HG03575 (cell line): Measurements from ENCODE around the gene OSCP1.

Experiments
- ATAC-seq: cut with Tn5 transposase; IDR thresholded peaks from one replicate; pipeline ENCODE4 v1.9.1; 2021; ENCODE audit not compliant: unreplicated experiment, insufficient number of reproducible peaks, low FRiP score; ENCODE audit errors: extremely low read depth

OSCP1 gene

GRCh38 chr1:36417931-36418330 is 32.3 kb downstream of the OSCP1 start:
- ATAC-seq: no peak

DNA sequence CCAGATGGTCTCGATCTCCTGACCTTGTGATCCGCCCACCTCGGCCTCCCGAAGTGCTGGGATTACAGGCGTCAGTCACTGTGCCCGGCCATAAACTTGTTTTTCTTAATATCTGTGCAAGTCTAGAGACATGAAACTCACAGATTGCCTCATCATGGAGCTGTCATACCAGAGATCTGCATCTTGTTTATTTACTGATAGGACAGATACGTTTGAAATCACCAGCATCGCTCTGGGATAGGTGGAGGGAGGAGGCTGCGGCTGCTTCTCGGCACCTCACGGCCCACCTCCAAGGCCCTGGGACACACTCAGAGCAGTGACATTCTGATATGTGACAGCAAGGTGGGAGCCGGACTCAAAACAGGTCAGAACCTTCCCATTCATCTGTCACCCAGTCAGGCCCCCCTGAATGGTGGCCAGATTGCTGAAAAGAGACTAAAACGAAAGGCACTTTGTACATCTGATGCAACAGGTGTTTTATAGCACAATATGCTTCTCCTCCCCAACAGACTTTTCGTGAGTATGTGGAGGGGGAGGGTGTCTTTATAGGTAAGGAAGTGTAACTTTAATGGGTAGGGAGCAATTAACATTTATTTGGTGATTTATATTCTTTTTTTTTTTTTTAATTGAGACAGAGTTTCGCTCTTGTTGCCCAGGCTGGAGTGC is 34.5 kb downstream of the OSCP1 start:
- no peak for ATAC-seq

DNA sequence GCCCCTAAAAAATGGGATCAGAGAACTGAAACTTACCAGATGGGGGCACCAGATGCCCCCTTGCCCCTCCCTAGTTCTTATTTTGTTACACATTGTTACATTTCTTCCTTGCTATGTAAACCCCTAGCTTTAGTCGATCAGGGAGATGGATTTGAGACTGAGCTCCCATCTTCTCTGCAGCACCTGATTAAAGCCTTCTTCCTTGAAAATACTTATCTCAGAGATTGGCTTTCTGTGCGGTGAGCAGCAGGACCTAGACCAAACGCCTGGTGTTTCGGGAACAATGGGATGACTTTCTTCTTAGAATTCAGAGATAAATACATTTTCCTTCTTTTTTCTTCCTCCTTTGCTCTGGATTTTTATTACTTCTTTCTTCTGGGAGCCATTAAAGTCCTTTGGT is 35.9 kb downstream of the OSCP1 start:
- no peak for ATAC-seq

DNA sequence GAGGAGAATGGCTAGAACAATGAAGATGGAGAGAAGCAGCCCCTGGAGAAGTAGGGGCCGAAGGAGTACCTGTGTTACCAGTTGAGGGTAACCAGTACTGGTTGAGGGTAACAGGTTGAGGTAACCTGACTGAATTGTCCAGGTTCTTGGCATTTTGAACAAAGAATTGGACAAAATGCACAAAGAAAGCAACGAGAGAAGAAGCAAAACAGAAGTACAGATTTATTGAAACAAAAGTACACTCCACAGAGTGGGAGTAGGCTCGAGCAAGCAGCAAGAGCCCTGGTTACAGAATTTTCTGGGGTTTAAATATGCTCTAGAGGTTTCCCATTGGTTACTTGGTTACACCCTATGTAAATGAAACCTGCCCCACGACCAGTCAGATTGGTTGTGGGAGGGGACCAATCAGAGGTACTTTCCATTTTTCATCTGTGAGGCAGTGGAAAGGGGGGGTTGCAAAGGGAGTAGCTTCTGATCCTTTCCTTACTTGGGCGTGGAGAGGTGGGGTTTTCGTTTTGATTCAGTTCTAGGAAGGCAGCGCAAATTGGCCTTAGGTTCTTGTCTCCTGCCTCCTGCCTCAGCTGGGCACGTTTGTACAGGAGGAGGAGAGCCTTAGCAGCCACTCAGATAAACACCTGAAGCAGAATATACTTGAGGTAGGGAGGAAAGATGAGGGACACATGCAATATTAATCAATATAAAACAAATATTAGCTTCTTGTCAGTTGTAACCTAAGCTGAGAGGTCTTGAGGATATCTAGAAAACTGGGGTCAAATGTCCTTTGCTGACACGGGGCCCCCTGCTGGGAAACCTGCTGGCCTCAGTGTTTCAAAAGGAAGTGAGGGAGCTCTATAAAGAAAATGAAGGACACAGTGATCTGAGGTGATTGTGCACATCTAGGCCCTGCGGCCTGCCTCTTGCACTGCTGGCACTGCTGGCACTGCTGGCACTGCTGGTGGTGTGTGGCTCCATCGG is 38.3 kb downstream of the OSCP1 start:
- ATAC-seq: no peak

- ATAC-seq: no peak
Observed at GRCh38 chr1:36408479-36408878, 41.8 kb downstream of the OSCP1 start.

- no peak for ATAC-seq
Observed at GRCh38 chr1:36406440-36406839, 43.8 kb downstream of the OSCP1 start.

GRCh38 chr1:36402504-36402890 is 47.8 kb downstream of the OSCP1 start:
- ATAC-seq: no peak

DNA sequence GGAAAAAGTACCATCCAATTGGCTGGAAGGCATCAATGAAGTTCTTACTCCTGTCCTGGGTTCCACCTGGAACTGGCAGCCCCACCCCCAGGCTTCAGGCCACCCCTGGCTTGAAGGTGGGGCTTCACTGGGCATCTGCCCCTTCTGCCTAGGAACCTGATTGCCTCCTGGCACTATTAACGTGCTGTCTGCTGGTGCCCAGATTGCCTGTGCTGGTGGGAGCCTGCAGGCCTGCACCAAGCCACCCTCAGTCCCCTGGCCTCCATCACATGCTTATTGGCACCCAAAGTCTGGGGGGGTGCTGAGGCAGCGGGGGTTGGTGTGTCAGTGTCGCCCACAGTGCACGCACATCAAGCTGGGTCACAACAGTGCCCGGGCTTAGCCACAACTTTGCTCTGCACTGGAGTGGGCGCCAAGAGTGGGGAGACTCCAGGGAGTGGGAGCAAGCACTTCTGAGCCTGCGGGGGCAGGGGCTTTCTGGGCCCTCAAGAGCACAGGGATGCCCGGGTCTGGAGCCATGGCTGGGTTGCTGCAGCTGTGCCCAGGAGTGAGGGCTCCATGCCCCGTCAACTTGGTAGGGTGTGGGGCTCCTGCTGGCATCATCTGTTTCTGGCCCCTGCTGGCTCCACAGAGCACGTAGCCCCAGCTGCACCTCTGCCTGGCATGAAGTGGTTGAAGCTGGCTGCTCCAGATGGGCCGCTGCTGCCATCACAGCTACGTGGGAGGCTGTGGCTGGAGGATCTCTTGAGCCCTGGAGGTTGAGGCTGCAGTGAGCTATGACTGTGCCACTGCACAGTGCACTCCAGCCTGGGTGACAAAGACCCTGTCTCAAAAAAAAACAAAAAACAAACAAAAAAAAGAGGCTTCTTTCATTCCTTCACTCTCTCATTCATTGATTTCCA is 48.4 kb downstream of the OSCP1 start:
- ATAC-seq: no peak

- ATAC-seq: no peak
Observed at GRCh38 chr1:36400825-36401601, 49.2 kb downstream of the OSCP1 start.

DNA sequence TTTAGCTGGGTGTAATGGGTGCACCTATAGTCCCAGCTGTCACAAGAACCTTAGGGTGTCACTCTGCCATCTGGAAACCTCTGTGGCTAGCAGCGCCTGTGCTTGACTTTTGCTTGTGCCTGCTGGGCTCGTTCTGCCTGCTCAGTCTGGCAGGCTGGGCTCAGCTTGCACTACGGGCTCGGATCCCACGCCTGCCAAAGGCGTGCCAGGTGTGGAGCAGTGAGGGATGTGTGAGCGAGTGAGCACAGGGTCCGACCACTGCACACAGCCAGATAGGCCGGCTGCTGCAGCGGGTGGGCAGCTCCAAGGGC is 49.8 kb downstream of the OSCP1 start:
- ATAC-seq: no peak

GRCh38 chr1:36398370-36398977 is 51.8 kb downstream of the OSCP1 start:
- ATAC-seq: no peak

DNA sequence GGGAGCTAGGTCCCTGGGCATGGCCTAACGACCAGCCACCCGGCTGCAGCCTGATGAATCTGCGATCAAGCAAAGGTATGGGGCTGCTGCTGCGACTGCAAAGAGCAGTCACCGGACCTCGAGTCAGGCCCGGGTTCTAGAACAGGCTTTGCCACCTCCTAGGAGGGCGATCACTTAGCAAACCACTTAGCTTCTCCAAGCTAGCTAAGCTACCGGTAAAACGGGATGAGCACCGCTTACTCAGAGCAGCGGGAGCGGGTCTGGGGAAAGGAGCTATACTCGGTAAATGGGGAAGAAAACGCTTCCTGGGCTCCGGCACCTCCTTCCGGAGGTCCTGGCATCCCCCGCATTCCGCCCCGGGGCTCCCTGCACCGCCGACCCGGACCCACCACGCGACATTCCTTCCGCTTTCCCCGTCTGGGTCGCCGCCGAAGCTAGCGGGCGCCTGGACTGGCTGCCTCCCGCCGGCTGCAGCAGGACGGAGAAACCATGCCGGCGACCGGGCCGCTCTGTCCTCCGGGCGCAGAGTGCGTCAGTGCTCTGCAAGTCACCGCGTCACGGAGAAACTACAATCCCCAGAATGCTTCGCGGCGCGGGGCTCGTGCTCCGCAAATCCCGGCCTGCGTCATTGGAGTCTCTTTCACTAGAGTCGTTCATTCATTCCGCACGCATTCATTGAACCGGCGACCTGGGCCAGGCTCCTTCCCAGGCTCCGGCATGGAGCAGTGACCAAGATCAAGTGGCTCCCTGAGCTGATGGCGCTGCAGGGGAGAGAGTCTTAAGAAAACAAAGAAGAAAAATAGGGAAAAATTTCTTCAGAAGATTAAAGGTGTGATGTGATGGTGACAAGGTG is 52.6 kb downstream of the OSCP1 start, which contains the start of gene LSM10:
TSS of gene LSM10 (minus strand) at position 531 of the 853 bp plus-strand sequence. CDS start 3,779 bp downstream, outside the sequence.
- no peak for ATAC-seq

DNA sequence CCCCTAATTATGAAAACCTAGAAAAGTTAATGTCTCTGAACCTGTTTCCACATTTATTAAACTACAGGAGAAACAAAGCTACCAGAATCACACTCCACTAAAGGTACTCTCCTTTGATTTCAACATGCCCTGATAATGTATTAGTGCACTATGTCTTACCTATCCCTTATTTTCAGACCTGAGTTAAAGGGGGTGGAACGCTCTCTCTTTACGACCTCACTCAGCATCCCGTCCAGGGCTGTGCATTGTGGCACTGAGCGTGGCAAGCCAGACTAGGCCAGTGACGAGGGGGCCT is 53.2 kb downstream of the OSCP1 start:
- no peak for ATAC-seq

DNA sequence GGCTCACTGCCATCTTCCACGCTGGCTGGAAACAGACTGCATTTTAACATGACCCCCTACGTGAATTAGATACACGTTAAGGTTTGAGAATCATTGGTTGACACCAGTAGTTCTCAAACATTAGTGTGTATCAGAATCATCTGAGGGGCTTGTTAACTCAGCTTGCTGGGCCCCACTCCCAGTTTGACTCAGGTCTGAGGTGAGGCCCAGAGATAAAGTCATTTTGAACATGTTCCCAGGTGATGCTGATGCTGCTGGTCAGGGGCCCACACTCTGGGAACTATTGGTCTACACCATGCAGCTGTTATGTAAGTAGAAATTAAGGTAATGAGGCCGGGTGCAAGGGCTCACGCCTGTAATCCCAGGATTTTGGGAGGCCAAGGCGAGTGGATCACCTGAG is 53.9 kb downstream of the OSCP1 start:
- no peak for ATAC-seq

GRCh38 chr1:36393686-36394085 is 56.6 kb downstream of the OSCP1 start:
- no peak for ATAC-seq

GRCh38 chr1:36392836-36393235 is 57.4 kb downstream of the OSCP1 start:
- ATAC-seq: no peak

GRCh38 chr1:36391271-36391670 is 59.0 kb downstream of the OSCP1 start:
- no peak for ATAC-seq

GRCh38 chr1:36390411-36390810 is 59.8 kb downstream of the OSCP1 start:
- no peak for ATAC-seq
